ENCODE results near the gene GPR35.

DNA sequence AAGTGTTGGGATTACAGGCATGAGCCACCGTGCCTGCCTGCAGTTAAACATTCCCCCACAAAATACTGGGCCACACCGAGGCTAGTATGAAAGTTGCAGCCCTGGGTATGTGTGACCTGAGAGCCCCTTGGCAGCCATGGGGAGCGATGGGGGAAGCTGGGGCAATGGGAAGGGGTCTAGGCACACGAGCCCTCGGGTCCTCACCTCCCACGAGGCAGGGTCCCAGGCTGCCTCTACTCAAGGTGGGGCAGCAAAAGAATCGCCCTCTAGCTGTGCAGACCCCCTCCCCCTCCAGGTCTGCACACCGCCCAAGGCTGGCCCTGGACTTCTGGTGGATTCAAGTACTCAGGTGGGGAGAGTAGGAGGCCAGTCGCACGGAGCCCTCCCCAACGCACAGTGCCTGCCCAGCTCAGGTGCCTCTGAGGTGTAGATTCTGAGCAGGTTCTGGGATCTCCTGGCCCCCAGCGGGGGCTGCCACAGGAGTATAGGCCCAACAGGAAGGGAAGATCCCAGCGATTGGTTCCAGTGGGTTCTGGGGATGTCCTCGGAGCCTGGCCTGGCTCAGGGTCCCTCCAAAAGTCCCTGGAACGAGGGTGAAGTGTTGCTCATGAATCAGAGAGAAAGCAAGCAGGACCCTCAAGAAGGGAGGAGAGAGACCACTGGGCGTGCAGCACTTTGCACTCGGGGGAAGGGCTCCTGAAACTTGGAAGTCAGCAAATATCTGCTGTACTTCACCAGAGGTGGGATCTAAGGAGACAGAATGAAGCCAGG lies 2.6 kb downstream of the GPR35 start:
- TF ChIP-seq, protein P1, sequence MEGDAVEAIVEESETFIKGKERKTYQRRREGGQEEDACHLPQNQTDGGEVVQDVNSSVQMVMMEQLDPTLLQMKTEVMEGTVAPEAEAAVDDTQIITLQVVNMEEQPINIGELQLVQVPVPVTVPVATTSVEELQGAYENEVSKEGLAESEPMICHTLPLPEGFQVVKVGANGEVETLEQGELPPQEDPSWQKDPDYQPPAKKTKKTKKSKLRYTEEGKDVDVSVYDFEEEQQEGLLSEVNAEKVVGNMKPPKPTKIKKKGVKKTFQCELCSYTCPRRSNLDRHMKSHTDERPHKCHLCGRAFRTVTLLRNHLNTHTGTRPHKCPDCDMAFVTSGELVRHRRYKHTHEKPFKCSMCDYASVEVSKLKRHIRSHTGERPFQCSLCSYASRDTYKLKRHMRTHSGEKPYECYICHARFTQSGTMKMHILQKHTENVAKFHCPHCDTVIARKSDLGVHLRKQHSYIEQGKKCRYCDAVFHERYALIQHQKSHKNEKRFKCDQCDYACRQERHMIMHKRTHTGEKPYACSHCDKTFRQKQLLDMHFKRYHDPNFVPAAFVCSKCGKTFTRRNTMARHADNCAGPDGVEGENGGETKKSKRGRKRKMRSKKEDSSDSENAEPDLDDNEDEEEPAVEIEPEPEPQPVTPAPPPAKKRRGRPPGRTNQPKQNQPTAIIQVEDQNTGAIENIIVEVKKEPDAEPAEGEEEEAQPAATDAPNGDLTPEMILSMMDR (optimal IDR thresholded peaks at IDR 0.05 in 1 of 3, IDR thresholded peaks at IDR 0.05 in 1 of 3, conservative IDR thresholded peaks at IDR 0.05 in 1 of 3; ENCODE audit: extremely low read depth in 1 of 3, insufficient read depth in 2 of 3, low read length in 3 of 3): no peak
- no peak for TF ChIP-seq EZH2 (IDR thresholded peaks at IDR 0.05; ENCODE audit: low read length)
